HepG2 (cell line): ENCODE results near the gene NFKBIL1. TPM values are rescaled to one million over a fixed set of nuclear protein-coding genes. Genes with fewer than 3 reads are reported as not detected.

Experiments used
- ATAC-seq: fragments of 200-7000 bp; cut with Tn5 transposase; 3 replicates; pipeline ENCODE4 v1.9.1; 2020; ENCODE audit warnings: mild to moderate bottlenecking, moderate library complexity
- BruUV-seq: library from RNA; stranded (reverse); fragments of 400-500 nt; replicated peaks from 2 replicates; lab custom pipeline; 2021; lab: Mats Ljungman, UMichigan
- CTCF ChIA-PET: fragments of 300-600 bp; formaldehyde crosslinking; extraction: SDS; loops from one replicate; lab custom pipeline; 2021; ENCODE audit warnings: low total read pairs, inconsistent platforms, low intra/inter-chr PET ratio; lab: Yijun Ruan, JAX
- POLR2A ChIA-PET: fragments of 350-600 bp; sonication (Branson Sonifier 250); formaldehyde crosslinking; loops from one replicate; lab custom pipeline; 2020; ENCODE audit warnings: antibody characterized with exemption, inconsistent platforms; lab: Yijun Ruan, JAX
- DNase-seq: peaks from one replicate; pipeline ENCODE4 v3.0.0-alpha.2; 2015; ENCODE audit warnings: low spot score
- FAIRE-seq: peaks from 3 replicates; lab custom pipeline; 2011; peaks lifted over from hg19 to GRCh38; lab: Jason Lieb, UNC
- H2AFZ ChIP-seq: one replicate; pipeline ENCODE4 v1.6.1; 2011; ENCODE audit warnings: low read length, inconsistent platforms
- H3K27ac ChIP-seq: fragments of 300-600 bp; 3 replicates; pipeline ENCODE4 v1.8.0; 2011; ENCODE audit warnings: mixed run types, mild to moderate bottlenecking, mixed read lengths, low read length, inconsistent platforms; ENCODE audit not compliant: insufficient read depth; ENCODE audit errors: extremely low read length
- H3K27me3 ChIP-seq, 2 experiments: fragments of 200-600 bp in 1 of 2; 2 replicates in 1 of 2; 3 replicates in 1 of 2; pipeline versions ENCODE4 v1.6.0 to v1.8.0; 2011; ENCODE audit warnings: low read length in 2 of 2, mild to moderate bottlenecking in 2 of 2, moderate library complexity in 2 of 2, inconsistent platforms in 1 of 2; ENCODE audit not compliant: insufficient read depth in 2 of 2, control insufficient read depth in 1 of 2
- H3K36me3 ChIP-seq, 2 experiments: fragments of 200-600 bp in 1 of 2; replicated peaks in 1 of 2; 2 replicates in 1 of 2; 3 replicates in 1 of 2; pipeline versions ENCODE4 v1.5.1 to v1.8.0; 2011; ENCODE audit warnings: low read length in 2 of 2, inconsistent platforms in 1 of 2; ENCODE audit not compliant: insufficient read depth in 2 of 2, control insufficient read depth in 1 of 2
- H3K4me1 ChIP-seq: 2 replicates; pipeline ENCODE4 v1.5.1; 2012; ENCODE audit warnings: low read length, inconsistent platforms; ENCODE audit not compliant: insufficient read depth
- H3K4me2 ChIP-seq: 2 replicates; pipeline ENCODE4 v1.6.0; 2011; ENCODE audit warnings: low read depth, low read length, inconsistent platforms
- H3K4me3 ChIP-seq, 3 experiments: fragments of 200-600 bp in 1 of 3; sonication (generic), shearing (Covaris generic) in 1 of 3; replicated peaks in 1 of 3; 2 replicates each; pipeline ENCODE4 v1.5.1; 2011 to 2016; ENCODE audit warnings: low read length in 3 of 3, inconsistent platforms in 2 of 3, low read depth in 2 of 3, mild to moderate bottlenecking in 2 of 3, control low read depth in 1 of 3, mixed read lengths in 1 of 3; ENCODE audit not compliant: insufficient read depth in 1 of 3
- H3K79me2 ChIP-seq: one replicate; pipeline ENCODE4 v1.6.1; 2011; ENCODE audit warnings: low read length, inconsistent platforms; ENCODE audit not compliant: insufficient read depth
- H3K9ac ChIP-seq: 2 replicates; pipeline ENCODE4 v1.6.0; 2011; ENCODE audit warnings: mild to moderate bottlenecking, low read depth, low read length, inconsistent platforms; ENCODE audit not compliant: insufficient read depth
- H3K9me3 ChIP-seq: 2 replicates; pipeline ENCODE4 v1.5.1; 2012; ENCODE audit warnings: mild to moderate bottlenecking, low read length
- H4K20me1 ChIP-seq: 2 replicates; pipeline ENCODE4 v1.6.0; 2011; ENCODE audit warnings: inconsistent platforms, mild to moderate bottlenecking, low read length, moderate library complexity; ENCODE audit not compliant: insufficient read depth
- MZF1 ChIP-seq: sonication (generic); formaldehyde crosslinking; IDR thresholded peaks from 2 replicates; pipeline ENCODE4 v1.8.1; 2023; ENCODE audit warnings: mild to moderate bottlenecking, missing genetic modification reagents, borderline replicate concordance
- NR2F6 ChIP-seq, 2 experiments: IDR thresholded peaks; 2 replicates each; pipeline ENCODE4 v1.6.1; 2016; ENCODE audit warnings: antibody characterized with exemption in 1 of 2, mild to moderate bottlenecking in 1 of 2
- THAP7 ChIP-seq: sonication (generic); formaldehyde crosslinking; IDR thresholded peaks from 2 replicates; pipeline ENCODE4 v1.8.1; 2023; ENCODE audit warnings: mild to moderate bottlenecking, missing genetic modification reagents
- ZNF350 ChIP-seq: sonication (generic); formaldehyde crosslinking; IDR thresholded peaks from 2 replicates; pipeline ENCODE4 v1.4.0; 2020; ENCODE audit warnings: mild to moderate bottlenecking, low read depth, missing genetic modification reagents, borderline replicate concordance
- ZNF710 ChIP-seq: sonication (generic); formaldehyde crosslinking; IDR thresholded peaks from 2 replicates; pipeline ENCODE4 v1.5.0; 2020; ENCODE audit warnings: mild to moderate bottlenecking, missing genetic modification reagents, borderline replicate concordance
- WGBS: methylation state at CpG from one replicate; pipeline ENCODE4 v1.1.6; 2017; ENCODE audit warnings: low lambda C conversion rate; 5-methylcytosine and 5-hydroxymethylcytosine counted together
- in situ Hi-C: cut with HindIII; loops from 2 replicates; pipeline ENCODE4 v1.10.0; 2017; ENCODE audit warnings: low pct_unique_long_range_greater_than_20kb; ENCODE audit not compliant: extremely low pct_ligation_motif_present
- intact Hi-C: fragments of 100-400 bp; cut with micrococcal nuclease; formaldehyde crosslinking; loops from one replicate; pipeline ENCODE4 v1.10.0; 2022; ENCODE audit not compliant: unreplicated experiment
- polyA plus RNA-seq, 8 experiments: library from polyadenylated mRNA; depleted of rRNA in 3 of 8; stranded (reverse) in 7 of 8; unstranded in 1 of 8; fragments of >200 nt; fragmentation: Illumina TruSeq in 4 of 8; extraction: Trizol in 4 of 8; gene quantifications; 2 replicates each; pipeline versions ENCODE4 v1.2.1 to v1.2.3, GENCODE V29; 2011 to 2016; ENCODE audit warnings: low read depth in 4 of 8, missing spikeins in 1 of 8, mixed read lengths in 1 of 8; ENCODE audit not compliant: insufficient read depth in 1 of 8
- total RNA-seq, 5 experiments: library from RNA; depleted of rRNA; stranded (reverse); fragments of >200 nt; fragmentation: Illumina TruSeq; extraction: Trizol; gene quantifications; 2 replicates each; pipeline ENCODE4 v1.2.3, GENCODE V29; 2016; ENCODE audit warnings: low read depth in 1 of 5

NFKBIL1 gene
- total and polyA plus RNA-seq, 2 of the 13 experiments (the other 11 are each of a cell fraction or from before 2014, with no cell fraction given), result 9.7 to 19.5 TPM

- ChIA-PET POLR2A (no interaction called here), CTCF (no interaction called here)
- Histone ChIP-seq H3K9me3 (no peaks in the 10 kb centered on the region), H3K4me2 (no peak overlapping the region), H3K36me3 (0 out of 5 replicates have a peak, but pooled peaks cover 0 to 6% of the 10 kb centered on the region in 2 experiments), H3K79me2 (no peaks in the 10 kb centered on the region), H3K9ac (no peak overlapping the region), H3K4me3 (no peak overlapping the region), H3K27ac (no peak overlapping the region), H4K20me1 (no peaks in the 10 kb centered on the region), H3K4me1 (peaks cover 6% of the 10 kb centered on the region), H3K27me3 (0 out of 5 replicates have a peak, but pooled peaks cover 0 to 8% of the 10 kb centered on the region in 2 experiments), H2AFZ (no peak overlapping the region)
- in situ Hi-C loops, result no loop called here
- no TSS peak for BruUV-seq
- 48% methylated on average over 4 of the region's 4 CpGs for WGBS
- ATAC-seq (no peak), DNase-seq (no peak), FAIRE-seq (no peak)
- intact Hi-C loops, result no loop called here
- TF ChIP-seq THAP7 (CRISPR knock-in tag) (no peak), ZNF710 (CRISPR knock-in tag) (no peak), NR2F6 (IDR thresholded peaks at IDR 0.05) (no peak), NR2F6 (CRISPR knock-in tag; IDR thresholded peaks at IDR 0.05) (no peak), MZF1 (no peak), ZNF350 (CRISPR knock-in tag) (no peak)
Measured at GRCh38 chr6:31510007-31510406, 37.4 kb upstream of the NFKBIL1 start.
